HG03460 (cell line): ENCODE results near the gene CYB5R3.
"Not testable (repeated sequence)": the region's sequence is repeated elsewhere in the genome, so short reads cannot be mapped to it uniquely, and the experiment has no call there.

ENCODE experiments used
- ATAC-seq: cut with Tn5 transposase; IDR thresholded peaks from one replicate; pipeline ENCODE4 v1.9.1; 2021; ENCODE audit not compliant: unreplicated experiment

The CYB5R3 gene

DNA sequence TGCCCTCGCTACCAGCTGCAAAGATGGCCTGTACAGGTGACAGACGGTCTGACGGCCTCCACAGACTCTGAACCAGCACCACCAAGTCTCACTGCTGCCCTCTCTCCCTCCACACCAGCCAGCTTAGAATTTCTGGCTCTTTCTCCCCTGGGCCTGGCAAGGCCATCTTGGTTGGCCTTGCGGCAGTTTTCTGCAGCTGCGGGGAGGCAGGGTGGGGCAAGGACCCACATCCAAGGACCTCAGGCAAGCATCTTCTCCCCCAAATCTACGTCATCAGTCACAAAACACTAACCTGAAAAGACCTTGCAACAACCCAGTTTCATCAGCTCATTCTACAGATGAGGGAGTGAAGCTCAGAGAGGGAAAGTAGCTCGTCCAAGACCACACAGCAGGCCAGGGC is 22.8 kb downstream of the CYB5R3 start:
- ATAC-seq, result no peak

- ATAC-seq, result no peak
These were observed 23.8 kb downstream of the CYB5R3 start for GRCh38 chr22:42625416-42625815.

GRCh38 chr22:42624551-42625106 is 24.6 kb downstream of the CYB5R3 start:
- no peak for ATAC-seq

- no peak for ATAC-seq
These were observed 25.3 kb downstream of the CYB5R3 start for GRCh38 chr22:42623756-42624441.

DNA sequence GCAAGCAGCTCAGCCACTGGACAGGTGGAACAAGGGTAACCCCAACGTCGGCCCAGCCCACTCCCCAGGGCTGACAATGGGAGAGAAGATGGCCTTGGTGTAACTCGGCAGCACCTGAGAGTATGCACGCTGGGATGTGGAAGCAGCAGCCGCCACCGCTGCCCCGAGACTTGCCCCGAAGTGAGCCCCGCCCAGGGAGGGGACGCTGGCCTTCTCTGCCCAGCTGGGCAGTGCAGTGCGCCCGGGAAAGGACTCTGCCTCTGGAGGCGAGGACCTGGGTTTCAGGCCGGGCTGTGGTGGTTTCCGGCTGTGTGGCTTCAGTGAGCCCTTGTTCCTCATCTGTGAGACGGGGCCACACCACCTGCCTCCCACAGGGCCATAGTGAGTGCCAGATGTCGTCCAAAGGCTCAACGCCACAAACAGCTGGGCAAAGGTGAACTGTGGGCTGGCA is 25.9 kb downstream of the CYB5R3 start:
- ATAC-seq, result no peak

- ATAC-seq, result no peak
These were observed 27.0 kb downstream of the CYB5R3 start for GRCh38 chr22:42622061-42622710.

DNA sequence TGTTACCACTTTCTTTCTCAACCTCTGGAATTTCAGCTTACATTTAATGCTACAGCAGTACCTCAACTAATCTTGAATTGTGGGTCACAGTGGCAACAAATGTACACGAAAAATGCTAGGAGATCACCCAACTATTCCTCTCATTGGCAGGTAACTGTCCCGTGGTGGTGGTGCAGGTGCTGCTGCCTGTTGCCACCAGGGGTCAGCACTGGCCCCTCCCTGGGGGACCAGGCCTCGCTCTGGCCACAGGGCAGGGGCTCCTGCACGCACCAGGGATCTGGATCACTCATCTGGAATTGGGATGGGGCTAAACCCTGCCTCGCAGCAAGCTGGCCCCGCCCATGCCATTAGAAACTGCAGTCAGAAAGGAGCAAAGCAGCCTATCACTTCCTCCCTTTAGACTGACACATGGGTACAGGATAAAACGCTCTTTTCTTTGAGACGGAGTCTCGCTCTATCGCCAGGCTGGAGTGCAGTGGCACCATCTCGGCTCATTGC is 27.6 kb downstream of the CYB5R3 start:
- no peak for ATAC-seq

DNA sequence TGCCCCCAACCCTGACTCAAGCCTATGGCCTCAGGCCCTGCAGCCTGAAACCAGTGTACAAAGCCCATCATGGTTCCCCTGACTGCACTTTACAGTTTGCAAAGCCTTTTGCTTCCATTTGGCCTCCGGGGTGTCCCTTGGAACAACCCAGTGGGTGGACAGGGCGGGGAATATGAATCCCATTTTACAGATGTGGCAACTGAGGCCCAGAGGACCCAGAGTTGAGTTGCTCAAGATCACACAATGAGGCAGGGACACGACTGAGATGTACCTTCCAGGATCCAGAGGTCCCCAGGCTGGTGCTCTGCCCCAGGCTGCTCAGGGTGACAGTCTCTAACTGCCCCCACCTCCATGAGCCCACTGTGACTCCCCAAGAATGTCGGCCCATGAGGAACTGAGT is 29.1 kb downstream of the CYB5R3 start:
- ATAC-seq, result no peak

GRCh38 chr22:42619261-42620063 is 29.7 kb downstream of the CYB5R3 start:
- ATAC-seq, result no peak

DNA sequence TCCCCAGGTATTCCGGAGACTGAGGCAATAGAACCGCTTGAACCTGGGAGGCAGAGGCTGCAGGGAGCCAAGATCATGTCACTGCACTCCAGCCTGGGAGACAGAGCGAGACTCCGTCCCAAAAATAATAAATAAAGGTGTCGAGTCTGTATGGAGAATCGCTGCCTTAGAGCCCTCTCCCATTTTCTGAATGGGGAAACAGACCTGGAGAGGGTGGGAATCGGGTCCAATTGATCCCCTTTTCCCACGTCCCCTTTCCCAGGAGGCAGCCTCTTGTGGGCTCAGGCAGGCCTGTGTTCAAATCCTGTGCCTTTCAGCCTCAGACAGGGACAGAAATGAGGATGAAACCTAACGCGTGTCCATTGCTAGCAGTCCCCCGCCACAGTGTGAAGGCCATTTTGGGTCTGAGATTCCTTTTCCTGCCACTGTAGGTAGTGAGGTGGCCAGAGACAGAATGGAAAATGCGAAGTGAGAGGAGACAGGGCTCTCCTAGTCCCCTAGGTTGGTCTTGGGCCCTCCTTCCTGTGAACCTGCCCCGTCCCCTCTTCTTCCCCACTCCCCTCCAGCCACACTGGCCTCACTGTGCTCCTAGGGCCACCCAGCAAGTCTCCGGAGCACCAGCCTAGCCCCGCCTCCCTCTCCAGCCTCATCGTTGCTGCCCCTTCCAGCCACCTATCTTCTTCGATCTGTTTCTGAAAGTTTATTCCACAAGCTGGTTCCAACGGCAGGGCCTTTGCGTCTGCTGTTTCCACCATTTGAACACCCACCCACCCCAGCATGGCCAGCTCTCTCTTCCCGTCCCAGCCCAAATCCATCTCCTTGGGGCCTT is 31.8 kb downstream of the CYB5R3 start:
- no peak for ATAC-seq

DNA sequence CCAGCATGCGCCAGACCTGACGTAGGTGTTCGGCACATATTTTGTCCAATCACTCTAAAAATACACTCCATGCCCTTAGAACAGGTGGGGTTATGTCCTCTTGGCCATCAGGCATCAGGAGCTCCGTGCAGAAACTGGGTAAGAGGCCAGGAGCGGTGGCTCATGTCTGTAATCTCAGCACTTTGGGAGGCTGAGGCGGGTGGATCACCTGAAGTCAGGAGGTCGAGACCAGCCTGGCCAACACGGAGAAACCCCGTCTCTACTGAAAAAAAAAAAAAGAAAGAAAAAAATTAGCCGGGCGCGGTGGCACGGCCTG is 33.4 kb downstream of the CYB5R3 start:
- not testable (repeated sequence) for ATAC-seq

DNA sequence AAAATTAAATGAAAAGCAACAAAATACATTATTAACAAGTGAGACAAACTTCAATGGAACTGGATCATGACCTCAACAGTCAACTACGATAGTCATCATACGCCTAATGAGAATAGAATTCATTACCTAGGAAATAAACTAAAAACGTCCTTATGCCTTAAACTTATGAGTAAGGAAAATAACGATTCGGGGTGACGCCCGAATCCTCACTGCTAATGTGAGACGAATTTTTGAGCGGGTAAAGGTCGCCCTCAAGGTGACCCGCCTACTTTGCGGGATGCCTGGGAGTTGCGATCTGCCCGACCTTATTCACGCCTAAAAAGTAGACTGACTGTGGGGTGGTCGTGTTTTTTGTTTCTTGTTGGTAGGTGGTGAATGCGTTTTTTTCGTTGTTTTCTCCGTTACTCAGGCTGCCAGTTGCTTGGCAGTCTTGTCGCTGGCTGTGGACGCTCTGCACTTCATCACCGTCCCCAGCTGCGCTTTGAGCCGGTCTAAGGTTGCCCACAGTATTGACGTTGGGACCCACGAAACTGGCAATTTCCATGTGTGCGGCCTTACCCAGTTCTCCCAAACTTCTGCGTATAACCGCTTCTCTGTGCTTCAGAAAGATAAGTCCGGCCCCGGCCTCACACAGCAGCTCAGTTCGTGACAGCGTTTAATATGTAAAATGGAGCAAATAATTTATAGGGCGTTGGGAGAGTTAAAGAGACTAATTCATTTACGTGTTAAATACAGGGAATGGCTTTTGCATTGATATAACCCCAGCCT is 33.9 kb downstream of the CYB5R3 start:
- ATAC-seq, result peak; percentile 57

DNA sequence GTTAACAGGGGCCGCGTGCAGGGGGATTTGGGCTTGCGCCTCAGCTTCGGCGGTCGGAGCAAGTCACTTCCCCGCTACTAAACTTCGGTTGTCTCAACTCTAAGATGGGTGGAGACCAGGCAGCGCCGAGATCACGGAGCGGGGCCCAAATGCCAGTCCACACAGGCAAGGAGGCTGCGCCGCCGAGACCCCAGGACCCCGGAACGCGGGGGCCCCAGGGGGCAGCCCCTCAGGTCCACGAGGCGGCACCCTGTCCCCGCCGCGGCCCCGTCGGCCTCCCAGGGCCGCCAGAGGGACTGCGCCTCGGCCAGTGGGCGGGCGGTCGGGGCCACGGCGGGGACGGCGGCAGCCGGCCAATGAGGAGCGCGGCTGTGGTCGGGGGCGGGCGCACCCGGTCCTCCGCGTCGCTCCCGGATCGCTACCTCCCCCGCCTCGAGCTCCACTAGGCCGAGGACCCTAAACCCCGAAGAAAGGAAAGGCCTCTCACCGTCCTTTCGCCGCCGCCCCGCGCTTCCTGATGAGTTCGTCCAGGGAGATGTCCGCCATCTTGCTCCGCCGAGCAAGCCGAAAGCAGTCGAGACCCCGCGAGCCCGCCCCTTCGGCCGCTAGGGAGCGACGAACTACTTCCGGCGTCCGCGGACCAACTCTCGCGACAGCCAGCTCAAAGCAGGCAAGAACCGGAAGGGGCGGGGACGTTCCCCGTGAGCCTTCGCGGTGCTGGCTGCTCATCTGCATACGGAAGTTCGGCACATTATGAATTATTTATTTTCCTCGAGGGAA is 34.7 kb downstream of the CYB5R3 start, which contains the start of gene POLDIP3:
TSS of gene POLDIP3 (minus strand) at position 572 of the 780 bp plus-strand sequence. CDS start at position 546, 26 bp downstream.
- peak; percentile 57 for ATAC-seq

- ATAC-seq, result no peak
These were observed 35.3 kb downstream of the CYB5R3 start for GRCh38 chr22:42613872-42614301.

DNA sequence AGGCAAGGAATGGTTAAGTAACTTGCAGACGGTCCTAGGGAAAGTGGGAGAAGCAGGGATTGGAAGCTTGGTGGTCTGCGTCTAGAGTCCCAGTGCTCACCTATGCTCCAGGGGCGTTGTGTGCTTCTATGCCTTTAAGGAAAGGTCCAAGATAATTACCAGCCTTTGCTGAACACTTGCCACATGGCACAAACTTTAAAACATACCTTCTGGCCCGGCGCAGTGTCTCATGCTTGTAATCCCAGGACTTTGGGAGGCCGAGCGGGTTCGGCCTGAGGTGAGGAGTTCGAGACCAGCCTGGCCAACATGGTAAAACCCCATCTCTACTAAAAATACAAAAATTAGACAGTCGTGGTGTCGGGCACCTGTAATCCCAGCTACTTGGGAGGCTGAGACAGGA is 36.9 kb downstream of the CYB5R3 start:
- no peak for ATAC-seq

DNA sequence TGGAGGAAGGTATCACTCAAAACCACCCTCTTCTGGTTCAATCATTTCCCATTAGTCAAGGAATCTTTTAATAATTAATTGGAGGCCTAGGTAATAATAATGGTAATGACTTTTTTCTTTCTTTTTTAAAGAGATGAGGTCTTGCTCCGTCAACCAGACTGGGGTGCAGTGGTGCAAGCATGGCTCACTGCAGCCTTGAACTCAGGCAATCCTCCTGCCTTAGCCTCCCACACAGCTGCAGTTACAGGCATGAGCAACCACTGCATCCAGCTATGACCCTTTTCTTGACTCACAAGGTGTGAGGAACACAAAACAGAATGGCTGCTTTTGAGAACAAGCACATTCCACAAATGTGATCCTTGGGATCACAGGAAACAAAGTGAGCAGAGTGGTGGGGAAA is 38.1 kb downstream of the CYB5R3 start:
- ATAC-seq, result no peak

GRCh38 chr22:42610186-42610585 is 39.0 kb downstream of the CYB5R3 start:
- ATAC-seq, result no peak

- ATAC-seq, result no peak
These were observed 40.3 kb downstream of the CYB5R3 start for GRCh38 chr22:42608823-42609361.
